ENCODE results near the gene PARD3B.
A peak's percentile ranks its signal among the peaks of the same experiment; 100 is the strongest.

PARD3B gene

DNA sequence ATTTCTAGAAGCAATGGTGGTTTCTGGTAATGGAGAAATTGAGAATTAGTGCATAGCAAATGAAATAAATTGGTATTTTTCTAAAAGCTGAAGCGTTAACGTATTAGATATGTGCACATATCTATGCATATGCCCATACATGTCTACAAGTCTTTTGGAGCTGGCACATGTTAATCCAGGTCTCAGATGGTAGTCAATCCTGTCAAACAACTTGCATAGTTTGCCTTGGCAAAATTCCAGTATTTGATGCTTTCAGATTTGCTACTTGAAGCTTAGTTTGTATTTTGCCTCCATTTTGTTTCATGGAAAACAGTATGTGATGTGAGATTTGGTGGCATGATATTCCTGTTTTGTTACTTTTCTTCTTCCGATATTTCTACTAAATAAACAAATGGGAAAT, 304.6 kb downstream of the PARD3B start:
- peak; percentile 86 for DNase-seq

DNA sequence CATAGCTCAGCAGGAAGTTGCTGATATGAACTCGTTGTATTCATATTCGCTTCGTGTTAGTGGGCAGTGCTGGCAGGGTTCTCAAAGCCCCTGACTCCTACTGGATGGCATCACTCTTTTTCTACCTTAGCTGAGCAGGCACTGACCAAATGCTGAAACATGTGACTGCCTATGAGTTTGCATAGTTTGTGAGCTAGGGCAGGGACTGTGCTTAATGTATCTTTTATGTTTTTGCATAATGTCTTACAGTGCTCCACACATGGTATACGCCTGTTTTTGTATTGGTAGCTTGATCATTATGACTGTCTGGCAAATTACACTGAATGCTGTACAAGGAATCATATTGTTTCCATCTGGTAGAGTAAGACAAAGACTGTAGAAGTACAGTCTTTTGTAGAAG, 305.3 kb downstream of the PARD3B start:
- peak; percentile 42 for DNase-seq

DNA sequence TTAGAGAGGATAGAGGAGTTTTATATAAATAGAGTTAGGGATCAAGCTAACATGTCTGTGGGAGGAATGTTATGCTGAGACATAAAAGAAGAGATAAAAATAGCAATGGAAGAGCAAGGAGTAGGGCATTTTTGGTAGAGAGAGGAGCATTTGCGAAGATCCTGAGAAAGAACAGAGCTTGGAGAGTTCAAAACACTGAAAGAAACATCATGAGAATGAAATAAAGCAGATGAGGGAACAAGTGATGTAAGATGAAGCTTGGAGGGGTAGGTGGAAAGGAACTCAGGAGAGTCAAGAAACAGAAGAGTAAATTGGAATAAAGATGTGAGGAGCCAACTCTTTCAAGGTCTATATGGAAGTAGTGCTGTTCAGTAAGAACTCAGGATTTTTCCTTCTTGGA, 308.6 kb downstream of the PARD3B start:
- no peak for DNase-seq

DNA sequence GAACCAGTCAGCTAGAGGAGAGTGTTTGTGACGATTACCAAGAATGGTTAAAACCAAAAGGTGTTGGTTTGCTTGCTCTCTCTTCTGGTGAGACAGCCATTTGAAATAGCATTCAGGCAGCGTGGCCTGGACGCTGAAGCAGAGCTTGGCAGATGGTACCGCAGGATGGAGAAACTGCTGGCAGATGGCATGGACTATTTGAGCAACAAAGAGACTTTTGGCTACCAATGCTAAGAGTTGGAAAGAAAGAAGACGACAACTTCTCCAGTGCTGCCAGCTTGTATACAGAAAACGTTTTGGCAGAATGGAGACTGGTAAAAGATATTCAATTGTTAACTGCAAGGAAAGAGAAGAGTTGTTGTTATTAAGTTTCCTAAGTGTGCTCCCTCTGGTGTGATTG, 315.0 kb downstream of the PARD3B start:
- DNase-seq = no peak

DNA sequence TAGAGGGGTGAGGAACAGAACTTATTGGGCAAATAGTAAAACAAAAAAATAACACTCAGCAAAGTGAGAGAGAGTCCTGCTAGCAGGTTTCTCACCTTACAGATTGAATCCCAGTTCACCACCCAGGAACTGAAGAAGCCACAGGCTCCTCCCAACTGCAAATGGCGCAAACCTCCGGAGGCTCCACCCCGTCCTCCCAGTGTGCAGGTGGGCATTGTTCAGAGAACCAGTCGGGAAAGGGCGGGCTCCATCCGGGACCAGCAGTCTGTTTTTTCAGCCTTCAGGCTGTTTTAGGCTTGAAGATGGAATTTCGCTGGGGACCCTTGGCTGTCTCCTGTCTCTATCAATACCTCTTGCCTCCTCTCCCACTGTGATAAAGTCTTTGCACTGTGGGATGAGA, 317.5 kb downstream of the PARD3B start:
- DNase-seq = no peak

DNA sequence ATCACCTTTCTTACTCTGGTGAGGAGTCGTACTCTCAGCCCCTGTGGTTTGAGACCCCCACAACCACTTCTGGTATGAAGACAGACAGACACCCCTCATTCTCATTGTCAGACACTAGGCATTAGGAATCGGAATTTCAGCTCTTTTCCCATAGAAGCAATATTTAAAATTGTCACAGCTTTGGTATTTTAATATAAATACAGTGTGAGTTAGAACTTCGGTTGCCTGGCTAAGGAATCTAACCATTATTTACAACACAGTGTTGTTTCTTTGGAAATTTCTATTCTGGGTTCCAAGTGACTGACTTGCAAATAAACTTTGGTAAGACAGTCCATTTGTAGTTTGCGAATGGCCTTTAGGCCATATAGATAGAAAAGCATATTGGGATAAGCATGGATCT, 318.1 kb downstream of the PARD3B start:
- no peak for DNase-seq

DNA sequence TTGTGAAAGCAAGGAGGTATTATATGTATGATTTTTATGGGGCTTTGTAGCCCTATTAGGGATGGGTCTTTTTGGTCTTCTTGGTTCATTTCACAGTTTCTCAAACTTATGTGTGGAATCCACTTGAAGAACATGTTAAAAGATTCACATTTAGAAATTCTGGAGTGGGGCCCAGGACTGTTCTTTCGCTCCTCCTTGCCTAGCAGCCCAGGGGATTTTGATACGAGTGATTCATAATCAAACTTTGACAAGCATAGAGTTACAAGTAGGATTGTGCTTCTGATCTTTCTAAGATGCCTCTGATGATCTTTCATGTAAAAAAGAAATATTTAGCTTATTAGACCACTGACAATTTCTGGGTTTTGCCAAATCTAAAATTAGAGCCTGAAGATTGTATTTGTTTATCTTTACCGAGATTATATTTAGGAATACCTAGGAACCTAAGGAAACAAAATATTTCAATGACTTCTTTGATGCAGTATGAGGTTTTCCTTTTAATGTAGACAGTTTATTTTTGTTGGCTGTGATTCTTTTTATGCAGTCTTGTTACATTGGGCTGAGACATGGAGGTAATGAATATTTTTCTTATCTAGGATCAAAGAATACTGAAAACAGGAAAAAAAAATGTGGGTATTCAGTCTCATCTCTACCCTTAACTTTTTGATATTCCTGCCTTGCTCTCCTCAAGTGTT, 324.0 kb downstream of the PARD3B start:
- DNase-seq = no peak

DNA sequence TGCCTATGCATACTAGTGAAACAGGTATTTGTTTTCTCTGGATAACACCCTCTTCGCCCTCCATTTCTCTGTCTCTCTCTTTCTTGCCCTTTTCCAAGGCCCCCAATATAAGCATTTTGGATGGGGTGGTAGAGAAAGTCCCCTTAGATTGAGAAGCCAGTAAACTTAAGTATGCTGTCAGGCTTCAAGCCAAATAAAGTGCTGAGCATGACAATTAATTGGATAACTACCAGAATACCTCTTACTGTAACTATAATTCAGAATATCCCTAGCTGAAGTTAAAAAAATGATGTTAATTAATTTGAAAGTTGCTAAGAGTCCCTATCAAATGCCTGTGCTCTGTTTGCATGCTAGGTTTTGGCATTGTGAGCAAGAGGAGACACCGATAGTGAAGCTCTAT, 324.8 kb downstream of the PARD3B start:
- DNase-seq = no peak

DNA sequence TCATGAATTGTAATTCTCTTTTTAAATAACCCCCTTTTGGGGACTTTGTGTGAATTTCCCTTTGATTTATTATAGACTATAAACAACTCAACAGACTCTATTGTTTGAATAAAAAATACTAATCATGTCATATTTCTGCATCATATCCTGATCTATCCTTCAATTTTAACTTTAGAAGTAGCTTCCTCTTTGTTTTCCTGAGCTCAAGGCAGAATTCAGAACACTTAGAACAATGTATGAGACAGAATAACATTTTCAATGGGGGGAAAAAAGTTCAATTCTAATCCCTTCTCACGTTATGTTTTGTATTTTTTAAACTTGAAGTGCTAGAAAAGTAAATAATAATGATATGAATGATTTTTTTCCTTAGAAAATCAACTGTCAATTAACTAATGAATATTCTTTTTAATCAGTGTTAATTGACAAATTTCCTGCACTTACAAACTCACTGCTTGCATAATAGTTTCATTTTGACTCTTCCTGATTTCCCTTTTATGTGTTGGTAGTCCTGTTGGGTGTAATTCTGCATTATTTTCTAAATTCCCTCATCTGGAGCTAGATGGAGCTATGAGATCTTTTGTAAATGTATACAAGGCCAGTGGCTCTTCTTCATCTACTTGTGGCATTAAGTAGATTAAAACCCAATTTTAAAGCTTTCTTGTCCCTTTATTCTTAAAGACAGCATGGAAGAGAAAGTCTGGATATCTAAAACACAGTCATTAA, 326.1 kb downstream of the PARD3B start:
- peak; percentile 41 for DNase-seq

DNA sequence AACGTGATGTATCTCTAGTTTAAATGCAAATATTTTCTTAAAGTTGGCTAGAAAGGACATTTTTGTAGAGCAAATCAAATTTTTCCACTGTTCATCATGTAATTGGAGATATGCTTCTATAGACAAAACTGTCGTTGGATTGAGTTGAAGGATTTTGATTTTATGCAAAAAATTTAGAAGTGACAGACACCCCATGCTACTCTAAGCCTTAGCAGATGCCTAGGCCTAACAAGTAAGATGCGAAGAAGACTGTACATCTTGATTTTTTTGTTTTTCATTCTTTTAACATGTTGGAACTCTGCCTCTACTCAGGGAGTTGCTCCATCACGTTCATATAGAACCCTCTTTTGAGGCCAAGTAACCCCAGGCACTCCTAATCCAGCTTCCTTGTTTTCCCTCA, 331.0 kb downstream of the PARD3B start:
- no peak for DNase-seq

DNA sequence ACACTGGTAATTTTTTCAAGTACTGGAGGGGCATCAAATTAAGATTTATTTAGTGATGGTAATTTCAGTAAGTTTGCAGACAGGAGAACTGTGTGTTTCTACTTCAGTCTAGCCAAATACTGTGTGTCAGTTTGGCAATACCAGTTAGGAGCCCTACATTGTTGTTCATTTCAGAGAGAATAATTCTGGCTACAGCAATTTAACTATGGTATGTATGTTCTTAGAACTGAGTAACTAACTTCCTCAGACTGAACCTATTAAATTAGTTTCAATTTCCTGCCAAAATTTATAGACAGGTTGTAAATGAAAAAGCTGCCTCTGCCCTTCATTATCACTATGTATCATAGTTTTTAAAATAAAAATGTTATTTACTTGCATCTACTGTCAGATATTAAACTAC, 332.4 kb downstream of the PARD3B start:
- no peak for DNase-seq

DNA sequence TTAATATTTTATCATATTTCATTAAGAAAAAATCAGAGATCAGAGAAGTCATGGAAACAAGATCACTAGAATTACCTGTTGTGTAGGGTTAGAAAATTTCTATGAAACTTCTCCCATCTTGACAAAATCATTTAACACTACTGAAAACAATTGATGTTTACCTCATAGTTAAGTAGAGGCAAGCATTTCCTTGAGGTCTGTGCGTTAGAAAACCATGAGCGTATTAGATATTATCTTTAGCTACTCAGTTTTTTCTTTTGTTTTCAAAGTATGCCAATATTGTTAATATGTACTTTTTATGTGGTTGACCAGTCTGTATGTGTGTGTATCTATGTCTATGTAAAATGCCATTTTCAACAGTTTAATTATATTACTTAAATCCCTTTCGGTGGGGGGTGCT, 335.7 kb downstream of the PARD3B start:
- DNase-seq = no peak

DNA sequence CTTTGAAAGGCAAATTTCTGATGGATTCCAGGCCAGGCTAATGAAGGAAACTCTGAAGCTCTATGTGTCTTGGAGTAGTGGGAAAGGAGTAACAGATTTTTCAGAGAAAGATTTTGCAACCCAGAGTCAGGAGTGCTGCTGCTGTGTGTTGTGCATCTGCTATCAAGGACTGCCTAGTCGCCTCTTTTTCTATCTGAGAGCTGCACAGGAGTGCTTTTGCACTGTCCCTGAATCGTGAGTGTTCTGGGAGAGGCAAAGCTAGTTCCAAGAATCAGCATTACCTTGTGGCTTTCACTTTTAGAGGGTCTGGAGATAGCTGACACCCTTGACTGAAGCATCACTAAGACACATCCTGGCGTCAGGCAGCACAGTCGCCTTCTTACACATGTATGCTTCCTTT, 336.4 kb downstream of the PARD3B start:
- DNase-seq = no peak

DNA sequence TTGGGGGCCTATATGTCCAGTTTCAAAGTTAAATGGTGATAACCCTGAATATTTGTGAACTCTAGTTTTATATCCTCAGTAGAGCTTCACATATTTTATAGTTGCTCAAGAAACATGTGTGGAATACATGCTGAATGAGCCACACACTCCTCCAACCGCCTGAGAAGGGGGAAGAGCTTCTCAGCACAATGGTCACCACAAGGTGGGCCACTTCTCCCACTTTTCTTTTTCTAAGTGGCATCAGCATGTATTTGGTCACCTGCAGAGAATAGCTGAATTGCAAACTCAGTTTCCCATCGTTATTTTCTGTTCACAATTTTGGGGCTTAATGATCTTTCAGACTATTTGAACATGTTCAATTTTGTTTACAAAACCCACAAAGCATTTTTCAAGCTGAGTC, 340.5 kb downstream of the PARD3B start:
- DNase-seq = no peak

DNA sequence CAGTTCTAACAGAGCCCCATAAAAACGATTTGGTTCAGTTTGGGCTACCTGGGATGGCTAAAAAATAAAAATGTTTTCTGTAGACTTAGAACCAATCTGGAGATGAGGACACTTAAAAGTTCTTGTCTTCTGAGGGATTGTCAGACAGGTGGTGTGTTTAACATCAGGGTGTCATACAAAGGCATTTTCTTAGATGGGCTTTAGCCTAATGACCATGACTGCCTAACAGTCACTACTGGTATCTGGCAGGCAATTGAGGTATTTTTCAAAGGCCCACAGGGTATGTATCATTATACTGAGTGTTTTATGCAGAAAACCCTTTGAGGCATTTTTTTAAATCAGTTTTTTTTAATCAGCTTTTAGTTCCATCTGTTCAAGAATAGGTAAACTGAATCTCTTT, 341.4 kb downstream of the PARD3B start:
- no peak for DNase-seq

DNA sequence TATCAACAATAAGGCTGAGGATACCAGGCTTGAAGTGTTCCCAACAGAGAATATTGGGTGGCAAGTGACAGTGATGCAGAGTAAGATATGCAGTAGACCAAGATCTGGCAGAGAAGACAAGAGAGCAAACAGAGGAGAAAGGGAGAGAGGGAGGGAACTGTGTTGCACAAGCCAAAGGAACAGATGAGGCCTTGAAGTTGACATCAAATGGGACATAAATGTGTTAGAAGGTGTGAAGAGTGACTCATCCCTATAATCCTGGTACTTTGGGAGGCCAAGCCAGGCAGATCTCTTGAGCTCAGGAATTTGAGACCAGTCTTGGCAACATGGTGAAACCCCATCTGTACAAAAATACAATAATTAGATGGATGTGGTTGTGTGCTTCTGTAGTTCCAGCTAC, 342.9 kb downstream of the PARD3B start:
- DNase-seq = no peak

DNA sequence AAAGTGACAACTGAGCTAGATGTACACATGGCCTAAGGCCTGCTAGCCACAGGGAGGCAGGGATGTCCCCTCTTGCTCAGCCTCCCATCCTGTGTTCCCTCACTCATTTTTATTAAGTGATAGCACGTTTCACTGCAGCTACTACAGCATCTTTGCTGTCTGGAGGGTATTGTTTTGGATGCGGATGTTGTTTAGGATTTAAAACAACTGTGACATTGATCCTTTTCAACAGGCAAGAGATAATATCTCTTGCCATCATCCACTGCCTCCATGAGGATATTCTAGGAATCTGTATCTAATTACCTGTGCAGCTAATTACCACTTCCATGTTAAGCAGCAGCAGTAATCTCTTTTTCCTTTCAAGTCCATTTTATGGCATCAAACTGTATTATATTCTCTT, 345.4 kb downstream of the PARD3B start:
- no peak for DNase-seq

DNA sequence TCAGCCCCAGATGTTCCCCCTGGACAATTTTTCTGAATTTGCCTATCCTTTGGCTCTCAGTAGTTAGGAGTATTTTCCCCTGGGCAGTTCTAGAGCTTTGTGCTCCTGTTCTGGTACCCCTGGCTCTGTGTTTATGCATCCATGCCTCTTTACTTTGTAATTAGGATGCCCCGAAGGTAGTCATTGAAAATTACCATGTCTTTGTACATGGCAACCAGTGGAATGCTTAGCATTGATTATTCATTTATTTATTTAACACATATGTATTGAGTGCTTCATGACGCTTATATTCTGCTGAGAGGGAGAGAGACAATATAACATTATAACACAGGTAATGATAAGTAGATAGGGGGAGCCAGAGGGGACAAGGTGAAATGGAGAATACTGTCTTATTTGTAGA, 346.5 kb downstream of the PARD3B start:
- DNase-seq = no peak

DNA sequence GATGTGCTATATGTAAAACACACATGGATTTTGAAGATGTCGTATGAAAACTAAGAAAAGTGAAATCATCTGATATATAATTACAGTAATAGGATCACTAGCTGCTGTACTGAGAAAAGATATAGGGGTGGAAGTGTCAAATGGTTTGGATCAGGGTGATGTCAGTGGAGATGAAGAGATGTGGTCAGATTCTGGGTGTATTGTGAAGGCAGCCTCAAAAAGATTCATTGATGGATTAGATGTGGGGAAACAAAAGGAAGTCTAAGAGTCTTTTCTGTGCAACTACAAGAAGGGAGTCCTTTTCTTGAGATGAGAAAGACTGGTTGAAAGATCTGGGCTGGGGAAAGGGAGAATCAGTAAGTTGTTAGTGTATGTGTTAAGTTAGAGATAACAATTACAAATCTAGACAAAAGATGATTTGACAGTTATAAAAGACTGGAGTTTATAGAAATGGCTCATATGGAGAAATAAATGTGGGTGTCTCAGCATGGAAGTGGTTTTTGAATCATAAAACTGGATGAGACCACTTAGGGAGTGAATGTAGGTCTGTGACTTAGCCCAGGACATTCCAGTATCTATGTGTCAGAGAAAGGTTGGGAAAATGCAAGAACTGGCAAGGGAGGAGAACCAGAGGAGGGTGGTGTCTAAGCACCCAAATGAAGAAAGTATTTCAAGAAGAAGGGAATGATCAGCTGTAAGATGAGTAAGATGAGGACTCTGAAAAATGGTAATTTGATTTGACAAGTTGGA, 347.4 kb downstream of the PARD3B start:
- DNase-seq = no peak

DNA sequence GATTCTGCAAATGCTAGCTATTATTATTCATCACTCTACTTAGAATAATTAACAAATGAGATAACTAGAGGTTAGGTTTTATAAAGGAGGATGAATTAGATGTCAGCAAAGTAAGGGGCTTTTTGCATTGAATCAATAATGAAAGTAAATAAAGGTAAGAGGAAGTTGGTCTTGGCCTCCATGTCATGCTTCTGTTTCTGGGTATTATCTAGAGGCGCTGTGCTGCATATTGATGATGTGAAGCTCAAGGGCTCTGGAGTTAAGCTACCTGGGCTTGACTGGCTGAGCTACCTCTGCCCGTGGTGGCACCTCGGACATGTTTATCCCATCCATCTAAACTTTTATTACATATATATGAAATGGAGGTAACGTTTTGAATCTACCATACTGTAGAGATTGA, 350.9 kb downstream of the PARD3B start:
- no peak for DNase-seq

DNA sequence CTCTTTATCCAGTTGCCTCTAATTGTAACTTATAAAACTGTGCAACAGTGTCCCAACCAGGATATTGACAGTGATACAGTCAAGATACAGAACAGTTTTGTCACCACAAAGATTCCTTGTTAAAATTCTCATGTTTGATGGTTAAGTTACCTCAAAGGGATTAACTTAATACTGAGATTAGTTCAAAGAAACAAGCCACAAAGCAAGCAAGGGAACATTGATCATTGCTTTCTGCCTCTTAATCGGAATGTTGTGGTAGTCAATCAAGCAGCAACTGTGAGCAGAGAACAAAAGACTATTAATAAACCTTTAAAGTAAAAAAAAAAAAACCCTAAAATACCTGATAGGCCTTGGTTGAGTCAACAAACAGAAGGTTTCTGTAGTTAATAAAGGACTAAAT, 352.3 kb downstream of the PARD3B start:
- no peak for DNase-seq

DNA sequence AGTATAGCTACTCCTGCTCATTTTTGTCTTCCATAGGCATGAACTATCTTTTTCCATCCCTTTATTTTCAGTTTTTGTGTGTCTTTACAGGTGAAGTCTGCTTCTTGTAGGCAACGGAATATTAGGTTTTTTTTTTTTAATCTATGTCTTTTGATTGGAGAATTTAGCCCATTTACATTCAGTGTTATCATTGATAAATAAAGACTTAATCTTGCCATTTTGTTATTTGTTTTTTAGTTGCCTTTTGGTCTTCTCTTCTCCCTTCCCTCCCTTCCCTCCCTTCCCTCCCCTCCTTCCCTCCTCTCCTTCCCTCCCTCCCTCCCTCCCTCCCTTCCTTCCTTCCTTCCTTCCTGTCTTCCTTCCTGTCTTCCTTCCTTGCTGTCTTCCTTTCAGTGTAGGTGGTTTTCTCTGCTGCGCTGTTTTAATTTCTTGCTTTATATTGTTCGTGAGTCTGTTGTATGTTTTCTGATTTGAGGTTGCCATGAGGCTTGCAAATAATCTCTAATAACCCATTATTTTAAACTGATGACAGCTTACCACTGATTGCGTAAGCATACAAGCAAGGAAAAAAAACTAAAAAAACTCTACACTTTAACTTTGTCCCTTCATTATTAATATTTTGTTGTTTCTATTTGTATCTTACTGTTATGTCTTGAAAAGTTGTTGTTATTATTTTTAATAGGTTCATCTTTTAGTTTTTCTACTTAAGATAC, 353.8 kb downstream of the PARD3B start:
- no peak for DNase-seq

DNA sequence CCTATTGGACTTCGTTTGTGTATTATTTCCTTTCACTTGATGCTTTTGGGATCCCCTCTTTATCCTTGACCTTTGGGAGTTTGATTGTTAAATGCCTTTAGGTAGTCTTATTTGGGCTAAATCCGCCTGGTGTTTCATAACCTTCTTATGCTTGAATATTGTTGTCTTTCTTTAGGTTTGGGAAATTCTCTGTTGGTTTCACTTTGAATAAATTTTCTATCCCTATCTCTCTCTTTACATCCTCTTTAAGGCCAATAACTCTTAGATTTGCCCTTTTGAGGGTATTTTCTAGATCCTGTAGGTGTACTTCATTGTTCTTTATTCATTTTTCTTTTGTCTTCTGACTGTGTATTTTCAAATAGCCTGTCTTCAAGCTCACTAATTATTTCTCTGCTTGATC, 354.7 kb downstream of the PARD3B start:
- no peak for DNase-seq

DNA sequence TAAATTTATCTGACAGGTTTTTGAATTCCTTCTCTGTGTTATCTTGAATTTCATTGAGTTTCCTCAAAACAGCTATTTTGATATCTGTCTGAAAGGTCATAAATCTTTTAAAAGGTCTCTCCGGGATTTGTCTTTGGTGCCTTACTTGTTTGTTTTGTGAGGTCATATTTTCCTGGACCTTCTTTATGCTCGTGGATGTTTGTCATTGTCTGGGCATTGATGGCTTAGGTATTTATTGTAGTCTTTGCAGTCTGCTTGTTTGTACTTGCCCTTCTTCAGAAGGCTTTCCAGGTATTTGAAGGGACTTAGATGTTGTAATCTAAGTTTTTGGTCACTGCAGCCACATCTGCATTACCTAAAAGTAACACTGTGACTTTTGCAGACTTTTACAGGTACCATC, 355.2 kb downstream of the PARD3B start:
- DNase-seq = no peak
